GM12874 (cell line): ENCODE measurements around the gene GNAZ.

Source experiments
- TF ChIP-seq, protein P1 (sequence below): IDR thresholded peaks from 2 replicates; pipeline ENCODE4 v1.5.1; 2011; ENCODE audit warnings: low read depth, mild to moderate bottlenecking, control low read depth, low read length, moderate library complexity; ENCODE audit not compliant: insufficient read depth

Gene GNAZ

DNA sequence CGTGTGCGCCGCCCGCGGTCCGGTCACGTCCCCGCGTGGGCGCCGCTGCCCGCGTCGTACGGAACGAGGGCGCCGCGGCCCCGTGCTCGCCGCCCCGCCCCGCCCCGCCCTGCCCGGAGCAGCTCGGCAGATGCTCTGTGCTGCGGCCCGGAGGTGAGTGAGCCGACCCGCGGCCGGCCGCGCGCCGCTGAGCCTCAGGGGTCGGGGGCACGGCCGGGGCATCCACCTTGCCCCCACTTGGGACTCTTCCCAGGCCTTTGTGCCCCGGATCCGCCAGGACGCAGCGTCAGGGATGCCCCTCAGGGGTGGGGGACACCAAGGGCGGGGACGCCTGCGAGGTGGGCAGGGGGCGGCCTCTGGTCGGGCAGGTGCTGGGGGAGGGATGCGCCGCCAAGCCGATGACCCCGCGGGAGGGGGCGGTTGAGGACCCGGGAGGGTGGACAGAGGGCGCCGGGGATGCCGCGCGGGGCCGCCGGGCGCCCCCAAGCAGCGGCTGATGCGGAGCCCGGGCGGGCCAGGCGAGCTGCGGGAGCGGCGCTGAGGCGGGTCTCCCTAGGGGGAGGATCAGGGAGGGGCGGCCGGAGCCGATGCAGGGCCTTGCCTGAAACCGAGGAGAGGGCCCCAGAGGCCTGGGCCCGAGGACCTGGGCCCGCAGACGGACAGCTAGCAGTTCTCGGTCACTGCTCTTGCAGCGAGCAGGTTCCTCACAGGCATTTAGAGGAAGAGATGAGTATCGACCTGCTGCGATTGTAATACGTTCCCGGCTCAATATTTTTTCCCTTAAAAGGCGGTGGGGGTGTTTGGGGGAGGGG, at the start of gene GNAZ:
Gene GNAZ, plus strand, starts transcription at position 102 of the 812 bp plus-strand sequence. CDS start 25,177 bp downstream, outside the sequence.
- TF ChIP-seq, protein P1, sequence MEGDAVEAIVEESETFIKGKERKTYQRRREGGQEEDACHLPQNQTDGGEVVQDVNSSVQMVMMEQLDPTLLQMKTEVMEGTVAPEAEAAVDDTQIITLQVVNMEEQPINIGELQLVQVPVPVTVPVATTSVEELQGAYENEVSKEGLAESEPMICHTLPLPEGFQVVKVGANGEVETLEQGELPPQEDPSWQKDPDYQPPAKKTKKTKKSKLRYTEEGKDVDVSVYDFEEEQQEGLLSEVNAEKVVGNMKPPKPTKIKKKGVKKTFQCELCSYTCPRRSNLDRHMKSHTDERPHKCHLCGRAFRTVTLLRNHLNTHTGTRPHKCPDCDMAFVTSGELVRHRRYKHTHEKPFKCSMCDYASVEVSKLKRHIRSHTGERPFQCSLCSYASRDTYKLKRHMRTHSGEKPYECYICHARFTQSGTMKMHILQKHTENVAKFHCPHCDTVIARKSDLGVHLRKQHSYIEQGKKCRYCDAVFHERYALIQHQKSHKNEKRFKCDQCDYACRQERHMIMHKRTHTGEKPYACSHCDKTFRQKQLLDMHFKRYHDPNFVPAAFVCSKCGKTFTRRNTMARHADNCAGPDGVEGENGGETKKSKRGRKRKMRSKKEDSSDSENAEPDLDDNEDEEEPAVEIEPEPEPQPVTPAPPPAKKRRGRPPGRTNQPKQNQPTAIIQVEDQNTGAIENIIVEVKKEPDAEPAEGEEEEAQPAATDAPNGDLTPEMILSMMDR: no peak

DNA sequence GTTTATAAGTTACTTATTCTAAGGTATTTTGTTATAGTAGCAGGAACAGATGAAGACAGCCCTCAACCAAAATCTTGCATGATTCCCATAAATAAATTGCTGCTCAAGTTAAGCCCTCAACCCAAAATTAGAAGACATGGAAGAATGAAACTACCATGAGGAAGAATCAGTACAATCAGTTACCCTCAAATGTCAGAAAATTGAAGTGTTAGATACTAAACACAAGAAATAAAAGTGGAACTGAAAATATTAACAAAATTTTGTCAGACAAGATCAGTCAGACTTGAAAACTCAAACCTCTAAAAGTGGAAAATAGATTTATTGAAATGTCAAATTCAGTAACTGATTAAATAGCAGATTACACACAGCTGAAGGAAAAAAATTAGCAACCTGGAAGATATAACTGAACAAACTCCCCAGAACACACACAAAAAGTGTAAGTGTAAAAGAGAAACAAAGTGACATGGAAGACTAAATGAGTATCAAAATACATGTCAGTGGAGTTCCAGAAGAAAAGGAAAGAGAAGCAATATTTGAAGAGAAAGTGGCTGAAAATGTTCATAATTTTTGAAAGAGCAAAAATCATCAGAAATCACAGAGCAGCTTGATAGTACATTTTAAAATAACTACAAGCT, 49.5 kb upstream of the GNAZ start:
- TF ChIP-seq, protein P1: no peak

GRCh38 chr22:23023294-23023693, 47.0 kb upstream of the GNAZ start:
- TF ChIP-seq, protein P1: no peak

DNA sequence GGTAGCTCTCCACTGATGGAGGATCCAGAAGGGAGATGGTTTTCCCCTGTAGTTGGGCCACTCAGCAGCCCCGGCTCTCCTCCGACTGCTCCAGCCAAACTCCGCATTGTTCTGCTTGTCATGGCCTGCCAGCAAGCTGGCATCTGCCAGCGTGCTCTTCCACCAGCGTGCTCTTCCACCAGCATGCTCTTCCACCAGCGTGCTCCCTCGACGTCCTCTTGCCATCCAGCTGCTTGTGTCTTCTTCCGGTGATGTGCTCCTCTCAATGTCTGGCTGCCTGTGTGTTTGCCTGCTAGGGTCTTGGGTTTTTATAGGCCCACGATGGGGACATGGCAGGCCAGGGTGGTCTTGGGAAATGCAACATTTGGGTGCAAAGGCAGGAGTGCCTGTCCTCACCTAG, 43.5 kb upstream of the GNAZ start:
- TF ChIP-seq, protein P1: no peak

DNA sequence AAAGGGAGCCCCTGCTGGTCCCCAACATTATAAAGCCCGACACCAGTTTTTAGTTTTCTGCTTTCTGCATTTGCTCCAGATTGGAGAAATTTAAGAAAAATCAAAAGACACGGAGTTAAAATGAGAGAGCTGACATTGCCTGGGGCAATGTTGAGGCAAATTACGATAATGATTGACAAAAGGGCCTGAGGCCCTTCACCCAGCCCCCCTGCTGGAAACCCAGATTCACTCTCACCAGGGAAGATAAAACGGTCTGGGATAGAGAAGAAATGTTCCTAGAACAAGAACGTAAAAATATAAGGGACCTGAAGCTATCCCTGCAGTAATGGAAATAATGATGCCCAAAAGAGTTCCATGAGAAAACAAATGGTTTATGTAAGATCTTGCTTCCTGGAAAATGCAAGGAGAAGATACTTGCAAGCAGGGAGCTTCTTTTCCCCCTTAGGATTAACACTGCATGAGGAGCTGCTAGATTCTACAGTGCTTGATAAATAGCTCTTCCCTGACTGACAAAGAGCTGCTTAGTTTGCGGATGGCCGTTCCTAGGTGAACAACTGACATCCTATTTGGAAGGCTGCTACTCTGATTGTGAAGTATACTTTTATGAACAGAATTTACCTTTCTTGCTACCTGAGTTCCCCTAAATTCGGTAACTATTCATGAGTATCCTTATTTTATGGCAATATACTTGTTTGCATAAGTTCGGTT, 40.6 kb upstream of the GNAZ start:
- TF ChIP-seq, protein P1: no peak

DNA sequence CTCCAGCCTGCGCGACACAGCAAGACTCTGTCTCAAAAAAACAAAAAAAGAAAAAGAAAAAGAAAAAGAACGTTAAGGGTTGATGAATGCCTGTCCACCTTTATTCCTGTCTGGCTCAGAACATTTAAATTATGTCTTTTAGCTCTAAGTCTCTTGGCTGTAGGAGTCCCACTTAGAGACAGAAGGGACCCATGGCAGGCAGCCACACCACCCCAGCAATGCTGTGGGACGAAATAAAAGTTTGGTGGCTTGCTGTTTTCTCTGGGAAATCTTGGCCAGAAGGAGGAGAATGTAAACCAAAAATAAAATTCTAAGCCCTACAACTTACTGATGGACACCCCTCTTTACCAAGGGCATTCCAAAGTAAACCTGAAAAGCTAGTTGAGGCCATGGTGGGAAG, 38.9 kb upstream of the GNAZ start:
- TF ChIP-seq, protein P1: no peak

DNA sequence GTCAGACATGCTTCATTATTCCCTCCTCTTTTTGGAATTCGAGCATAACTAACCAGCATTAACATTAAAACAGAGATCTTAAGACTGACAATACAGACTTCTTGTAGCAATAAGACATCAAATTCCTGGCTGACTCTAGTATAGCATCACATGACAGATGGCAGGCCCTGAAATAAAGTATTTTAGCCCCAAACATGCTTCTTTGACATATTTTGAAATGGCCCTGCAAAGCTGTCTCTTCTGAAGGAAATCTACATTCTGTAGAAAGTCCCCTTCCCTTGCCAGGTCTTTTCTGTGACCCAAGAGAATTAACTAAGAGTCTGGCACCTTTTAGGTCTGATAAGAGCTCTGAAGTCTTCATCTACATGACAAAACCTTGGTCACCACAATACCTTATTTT, 38.5 kb upstream of the GNAZ start:
- TF ChIP-seq, protein P1: no peak
